HCT116 (cell line): ENCODE measurements around the gene CTU2.

ENCODE experiments used
- EGR1 ChIP-seq: IDR thresholded peaks from 2 replicates; pipeline ENCODE4 v1.6.1; 2012; ENCODE audit warnings: low read depth
- EZH2 ChIP-seq: fragments of 200-600 bp; sonication (generic); IDR thresholded peaks from 2 replicates; pipeline ENCODE4 v1.6.1; 2017; ENCODE audit warnings: antibody characterized with exemption, mixed run types
- EZH2phosphoT487 ChIP-seq: fragments of 200-600 bp; IDR thresholded peaks from 2 replicates; pipeline ENCODE4 v1.6.1; 2018; ENCODE audit warnings: antibody characterized with exemption, borderline replicate concordance
- POLR2A ChIP-seq: IDR thresholded peaks from 2 replicates; pipeline ENCODE4 v1.7.0; 2011; ENCODE audit warnings: borderline replicate concordance; ENCODE audit not compliant: insufficient read depth, insufficient read length; ENCODE audit errors: extremely low read depth
- POLR2AphosphoS5 ChIP-seq: IDR thresholded peaks from 2 replicates; pipeline ENCODE4 v1.6.1; 2011; ENCODE audit warnings: mild to moderate bottlenecking, low read depth, low read length, moderate library complexity
- SIN3A ChIP-seq: IDR thresholded peaks from 2 replicates; pipeline ENCODE4 v1.6.1; 2012; ENCODE audit warnings: low read depth
- YY1 ChIP-seq: IDR thresholded peaks from 2 replicates; pipeline ENCODE4 v1.6.1; 2011; ENCODE audit warnings: low read length, low read depth, moderate library complexity, mild to moderate bottlenecking; ENCODE audit not compliant: insufficient replicate concordance; ENCODE audit errors: extremely low read depth
- TF ChIP-seq, protein P1 (sequence below), 3 experiments: fragments of 200-600 bp in 1 of 3; sonication (generic) in 1 of 3; IDR thresholded peaks in 2 of 3; conservative IDR thresholded peaks in 1 of 3; 2 replicates each; pipeline ENCODE4 v1.5.1; 2012 to 2017; ENCODE audit warnings: low read depth in 2 of 3, low read length in 2 of 3, antibody characterized with exemption in 1 of 3, borderline replicate concordance in 1 of 3, control low read depth in 1 of 3, mild to moderate bottlenecking in 1 of 3, mixed read lengths in 1 of 3, mixed run types in 1 of 3, moderate library complexity in 1 of 3; ENCODE audit not compliant: insufficient read depth in 1 of 3
- TF ChIP-seq, protein P2 (sequence below): IDR thresholded peaks from 2 replicates; pipeline ENCODE4 v1.6.1; 2012
- TF ChIP-seq, protein P3 (sequence below): IDR thresholded peaks from 2 replicates; pipeline ENCODE4 v1.6.1; 2011; ENCODE audit warnings: mild to moderate bottlenecking, low read length, moderate library complexity; ENCODE audit not compliant: insufficient replicate concordance; ENCODE audit errors: extremely low read depth

DNA sequence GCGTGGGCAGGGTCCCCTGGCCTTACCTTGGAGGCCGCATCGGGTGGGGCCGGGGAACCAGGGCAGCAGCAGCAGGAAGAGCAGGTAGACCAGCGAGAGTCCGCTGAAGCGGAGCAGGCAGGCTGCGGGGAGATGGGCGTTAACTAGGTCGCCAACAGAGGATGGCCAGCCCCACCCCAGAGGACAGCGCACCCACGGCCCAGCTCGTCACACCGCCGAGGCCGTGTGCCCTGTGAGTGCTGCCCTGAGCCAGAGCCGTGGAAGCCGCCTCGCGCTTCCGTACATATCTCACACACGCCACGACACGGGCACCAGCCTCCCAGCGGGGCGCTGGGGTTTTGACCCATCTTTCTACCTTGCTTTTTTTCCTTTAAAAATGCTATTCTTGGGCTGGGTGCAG lies 43.1 kb downstream of the CTU2 start:
- TF ChIP-seq, protein P1, sequence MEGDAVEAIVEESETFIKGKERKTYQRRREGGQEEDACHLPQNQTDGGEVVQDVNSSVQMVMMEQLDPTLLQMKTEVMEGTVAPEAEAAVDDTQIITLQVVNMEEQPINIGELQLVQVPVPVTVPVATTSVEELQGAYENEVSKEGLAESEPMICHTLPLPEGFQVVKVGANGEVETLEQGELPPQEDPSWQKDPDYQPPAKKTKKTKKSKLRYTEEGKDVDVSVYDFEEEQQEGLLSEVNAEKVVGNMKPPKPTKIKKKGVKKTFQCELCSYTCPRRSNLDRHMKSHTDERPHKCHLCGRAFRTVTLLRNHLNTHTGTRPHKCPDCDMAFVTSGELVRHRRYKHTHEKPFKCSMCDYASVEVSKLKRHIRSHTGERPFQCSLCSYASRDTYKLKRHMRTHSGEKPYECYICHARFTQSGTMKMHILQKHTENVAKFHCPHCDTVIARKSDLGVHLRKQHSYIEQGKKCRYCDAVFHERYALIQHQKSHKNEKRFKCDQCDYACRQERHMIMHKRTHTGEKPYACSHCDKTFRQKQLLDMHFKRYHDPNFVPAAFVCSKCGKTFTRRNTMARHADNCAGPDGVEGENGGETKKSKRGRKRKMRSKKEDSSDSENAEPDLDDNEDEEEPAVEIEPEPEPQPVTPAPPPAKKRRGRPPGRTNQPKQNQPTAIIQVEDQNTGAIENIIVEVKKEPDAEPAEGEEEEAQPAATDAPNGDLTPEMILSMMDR (IDR thresholded peaks at IDR 0.05 in 2 of 3, conservative IDR thresholded peaks at IDR 0.05 in 1 of 3; ENCODE audit: borderline replicate concordance in 1 of 3, insufficient read depth in 1 of 3, low read depth in 2 of 3, low read length in 2 of 3): no peak
- TF ChIP-seq POLR2A (no peak), YY1 (no peak), POLR2AphosphoS5 (no peak), EZH2phosphoT487 (no peak), EZH2 (no peak), EGR1 (no peak), SIN3A (no peak)
- TF ChIP-seq, protein P2, sequence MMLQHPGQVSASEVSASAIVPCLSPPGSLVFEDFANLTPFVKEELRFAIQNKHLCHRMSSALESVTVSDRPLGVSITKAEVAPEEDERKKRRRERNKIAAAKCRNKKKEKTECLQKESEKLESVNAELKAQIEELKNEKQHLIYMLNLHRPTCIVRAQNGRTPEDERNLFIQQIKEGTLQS: no peak
- TF ChIP-seq, protein P3, sequence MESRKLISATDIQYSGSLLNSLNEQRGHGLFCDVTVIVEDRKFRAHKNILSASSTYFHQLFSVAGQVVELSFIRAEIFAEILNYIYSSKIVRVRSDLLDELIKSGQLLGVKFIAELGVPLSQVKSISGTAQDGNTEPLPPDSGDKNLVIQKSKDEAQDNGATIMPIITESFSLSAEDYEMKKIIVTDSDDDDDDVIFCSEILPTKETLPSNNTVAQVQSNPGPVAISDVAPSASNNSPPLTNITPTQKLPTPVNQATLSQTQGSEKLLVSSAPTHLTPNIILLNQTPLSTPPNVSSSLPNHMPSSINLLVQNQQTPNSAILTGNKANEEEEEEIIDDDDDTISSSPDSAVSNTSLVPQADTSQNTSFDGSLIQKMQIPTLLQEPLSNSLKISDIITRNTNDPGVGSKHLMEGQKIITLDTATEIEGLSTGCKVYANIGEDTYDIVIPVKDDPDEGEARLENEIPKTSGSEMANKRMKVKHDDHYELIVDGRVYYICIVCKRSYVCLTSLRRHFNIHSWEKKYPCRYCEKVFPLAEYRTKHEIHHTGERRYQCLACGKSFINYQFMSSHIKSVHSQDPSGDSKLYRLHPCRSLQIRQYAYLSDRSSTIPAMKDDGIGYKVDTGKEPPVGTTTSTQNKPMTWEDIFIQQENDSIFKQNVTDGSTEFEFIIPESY: no peak
